Ovary (tissue), 3 donors: Measurements from ENCODE around the gene GLI3.

Experiments
- EP300 ChIP-seq: sonication (generic); formaldehyde crosslinking; IDR thresholded peaks from one replicate; pipeline ENCODE4 v1.6.1; 2017; ENCODE audit warnings: antibody characterized with exemption
- POLR2A ChIP-seq: fragments of 450-650 bp; IDR thresholded peaks from one replicate; pipeline ENCODE4 v1.6.1; 2017; ENCODE audit warnings: antibody characterized with exemption, mild to moderate bottlenecking, moderate library complexity
- TF ChIP-seq, protein P1 (sequence below), 3 donors: fragments of 450-650 bp in 2 of 3; fragments of 200-600 bp in 1 of 3; IDR thresholded peaks; one replicate each; pipeline versions ENCODE4 v1.5.1 to v1.8.0; 2016 to 2022; ENCODE audit warnings: antibody characterized with exemption in 3 of 3, mild to moderate bottlenecking in 1 of 3
- donor health status: DM: no; HTN: no; CAD: no.

DNA sequence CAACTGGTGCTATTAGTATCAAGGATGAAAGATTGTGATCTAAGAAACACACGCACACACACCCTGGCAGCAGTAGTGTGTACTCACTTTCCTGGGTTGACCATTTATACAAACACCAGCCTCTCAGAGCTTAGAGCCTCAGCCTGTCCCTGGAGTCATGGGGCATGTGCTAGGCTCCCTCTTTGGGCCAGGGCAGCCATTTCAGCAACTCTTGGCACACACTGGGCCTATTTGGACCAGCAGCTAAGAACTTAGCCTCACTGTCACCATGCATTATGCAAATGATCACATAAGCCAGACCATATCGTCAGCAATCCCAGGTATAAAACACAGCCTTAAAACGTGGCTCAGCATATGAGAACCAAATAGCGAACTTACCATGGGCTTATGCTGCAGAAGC lies 51.3 kb downstream of the GLI3 start:
- TF ChIP-seq, protein P1, sequence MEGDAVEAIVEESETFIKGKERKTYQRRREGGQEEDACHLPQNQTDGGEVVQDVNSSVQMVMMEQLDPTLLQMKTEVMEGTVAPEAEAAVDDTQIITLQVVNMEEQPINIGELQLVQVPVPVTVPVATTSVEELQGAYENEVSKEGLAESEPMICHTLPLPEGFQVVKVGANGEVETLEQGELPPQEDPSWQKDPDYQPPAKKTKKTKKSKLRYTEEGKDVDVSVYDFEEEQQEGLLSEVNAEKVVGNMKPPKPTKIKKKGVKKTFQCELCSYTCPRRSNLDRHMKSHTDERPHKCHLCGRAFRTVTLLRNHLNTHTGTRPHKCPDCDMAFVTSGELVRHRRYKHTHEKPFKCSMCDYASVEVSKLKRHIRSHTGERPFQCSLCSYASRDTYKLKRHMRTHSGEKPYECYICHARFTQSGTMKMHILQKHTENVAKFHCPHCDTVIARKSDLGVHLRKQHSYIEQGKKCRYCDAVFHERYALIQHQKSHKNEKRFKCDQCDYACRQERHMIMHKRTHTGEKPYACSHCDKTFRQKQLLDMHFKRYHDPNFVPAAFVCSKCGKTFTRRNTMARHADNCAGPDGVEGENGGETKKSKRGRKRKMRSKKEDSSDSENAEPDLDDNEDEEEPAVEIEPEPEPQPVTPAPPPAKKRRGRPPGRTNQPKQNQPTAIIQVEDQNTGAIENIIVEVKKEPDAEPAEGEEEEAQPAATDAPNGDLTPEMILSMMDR (IDR thresholded peaks at IDR 0.05): no peak
- no peak for TF ChIP-seq POLR2A
- no peak for TF ChIP-seq EP300
